K562 (cell line): ENCODE measurements around the gene BOLA1. TPM values are rescaled to one million over a fixed set of nuclear protein-coding genes. Genes with fewer than 3 reads are reported as not detected.

Experiments
- ATAC-seq: fragments of 200-7000 bp; cut with Tn5 transposase; 3 replicates; pipeline ENCODE4 v1.9.1; 2020; ENCODE audit warnings: moderate library complexity
- BruUV-seq: library from RNA; stranded (reverse); fragments of 400-500 nt; replicated peaks from 2 replicates; lab custom pipeline; 2021; lab: Mats Ljungman, UMichigan
- CTCF ChIA-PET: fragments of 300-600 bp; formaldehyde crosslinking; extraction: SDS; loops from one replicate; lab custom pipeline; 2021; ENCODE audit warnings: low intra/inter-chr PET ratio; lab: Yijun Ruan, JAX
- POLR2A ChIA-PET: fragments of 300-600, 350-650 bp; sonication (Branson Sonifier 250); formaldehyde crosslinking; extraction: SDS; loops from one replicate; lab custom pipeline; 2021; ENCODE audit warnings: antibody characterized with exemption, inconsistent platforms; lab: Yijun Ruan, JAX
- DNase-seq, 4 experiments: peaks; one replicate each; pipeline versions ENCODE4 v3.0.0 to v3.0.0-alpha.2; 2011 to 2018; ENCODE audit warnings: low spot score in 3 of 4, mixed read lengths in 3 of 4; ENCODE audit errors: extremely low read depth in 1 of 4
- FAIRE-seq: peaks from 2 replicates; lab custom pipeline; 2011; peaks lifted over from hg19 to GRCh38; lab: Jason Lieb, UNC
- H2AFZ ChIP-seq: 2 replicates; pipeline ENCODE4 v1.6.0; 2011; ENCODE audit warnings: low read depth, low read length, control low read depth, inconsistent platforms
- H3K27ac ChIP-seq: fragments of 200-600 bp; 3 replicates; pipeline ENCODE4 v1.8.0; 2011; ENCODE audit warnings: low read depth, mild to moderate bottlenecking, control low read depth, inconsistent platforms, low read length, moderate library complexity, mixed read lengths; ENCODE audit errors: extremely low read depth
- H3K27me3 ChIP-seq, 2 experiments: fragments of 300-600 bp in 1 of 2; 2 replicates in 1 of 2; 3 replicates in 1 of 2; pipeline versions ENCODE4 v1.6.0 to v1.8.0; 2011; ENCODE audit warnings: inconsistent platforms in 2 of 2, low read length in 2 of 2, mild to moderate bottlenecking in 1 of 2, mixed read lengths in 1 of 2, moderate library complexity in 1 of 2; ENCODE audit not compliant: control insufficient read depth in 2 of 2, insufficient read depth in 2 of 2
- H3K36me3 ChIP-seq: fragments of 300-600 bp; 3 replicates; pipeline ENCODE4 v1.8.0; 2011; ENCODE audit warnings: mild to moderate bottlenecking, low read length, inconsistent platforms; ENCODE audit not compliant: control insufficient read depth, insufficient read depth
- H3K4me1 ChIP-seq, 2 experiments: fragments of 200-600 bp in 1 of 2; replicated peaks in 1 of 2; 2 replicates in 1 of 2; 3 replicates in 1 of 2; pipeline versions ENCODE4 v1.5.1 to v1.8.0; 2011; ENCODE audit warnings: inconsistent platforms in 2 of 2, low read length in 2 of 2, mild to moderate bottlenecking in 1 of 2, mixed read lengths in 1 of 2, moderate library complexity in 1 of 2; ENCODE audit not compliant: control insufficient read depth in 2 of 2, insufficient read depth in 2 of 2
- H3K4me2 ChIP-seq: 2 replicates; pipeline ENCODE4 v1.6.1; 2011; ENCODE audit warnings: low read length, control low read depth, inconsistent platforms, mixed read lengths; ENCODE audit not compliant: insufficient read depth
- H3K4me3 ChIP-seq: fragments of 200-600 bp; sonication (generic), shearing (Covaris generic); 2 replicates; pipeline ENCODE4 v1.5.1; 2016; ENCODE audit warnings: control low read depth, inconsistent platforms
- H3K79me2 ChIP-seq: fragments of 200-600 bp; 3 replicates; pipeline ENCODE4 v1.8.0; 2011; ENCODE audit warnings: low read length, inconsistent platforms; ENCODE audit not compliant: control insufficient read depth, insufficient read depth
- H3K9ac ChIP-seq, 2 experiments: 2 replicates each; pipeline versions ENCODE4 v1.6.0 to v1.6.1; 2011; ENCODE audit warnings: low read depth in 2 of 2, low read length in 2 of 2, control low read depth in 1 of 2, inconsistent platforms in 1 of 2, mild to moderate bottlenecking in 1 of 2, mixed read lengths in 1 of 2; ENCODE audit not compliant: insufficient read depth in 1 of 2
- H3K9me1 ChIP-seq: one replicate; pipeline ENCODE4 v1.6.0; 2011; ENCODE audit warnings: inconsistent platforms, mild to moderate bottlenecking, low read length, moderate library complexity; ENCODE audit not compliant: control insufficient read depth, insufficient read depth
- H3K9me3 ChIP-seq: replicated peaks from 2 replicates; pipeline ENCODE4 v1.5.1; 2011; ENCODE audit warnings: low read depth, low read length, inconsistent platforms; ENCODE audit not compliant: control insufficient read depth, insufficient read depth
- H4K20me1 ChIP-seq: replicated peaks from 2 replicates; pipeline ENCODE4 v1.6.1; 2011; ENCODE audit warnings: low read length, inconsistent platforms, mixed read lengths; ENCODE audit not compliant: control insufficient read depth, insufficient read depth
- FUS ChIP-seq: fragments of 200-400 bp; formaldehyde crosslinking; optimal IDR thresholded peaks from 2 replicates; pipeline ENCODE3; 2017; ENCODE audit warnings: low read depth, low read length
- SIN3A ChIP-seq, 2 experiments: fragments of 150-350 bp in 1 of 2; IDR thresholded peaks; 2 replicates each; pipeline ENCODE4 v1.6.1; 2011 to 2016; ENCODE audit warnings: borderline replicate concordance in 2 of 2, low read depth in 2 of 2, low read length in 2 of 2, mild to moderate bottlenecking in 2 of 2, moderate library complexity in 2 of 2; ENCODE audit not compliant: control insufficient read depth in 1 of 2
- ZNF407 ChIP-seq: fragments of 450-650 bp; IDR thresholded peaks from 2 replicates; pipeline ENCODE4 v1.6.1; 2016; ENCODE audit warnings: low read depth
- WGBS: fragments of 100-300 bp; shearing (Covaris generic); methylation state at CpG from one replicate; pipeline ENCODE4 v1.1.6; 2016; ENCODE audit warnings: low coverage, mixed read lengths; ENCODE audit not compliant: insufficient coverage; ENCODE audit errors: missing lambda C conversion rate; 5-methylcytosine and 5-hydroxymethylcytosine counted together
- in situ Hi-C: fragments of 300-500 bp; cut with MboI; formaldehyde crosslinking; loops from 4 replicates; pipeline ENCODE4 v1.15.0; 2018; ENCODE audit warnings: inconsistent platforms, mixed read lengths
- intact Hi-C: fragments of 100-400 bp; cut with micrococcal nuclease; formaldehyde crosslinking; loops from 2 replicates; pipeline ENCODE4 v1.14.2; 2022
- polyA plus RNA-seq, 8 experiments: library from polyadenylated mRNA; depleted of rRNA in 4 of 8; stranded (reverse) in 5 of 8; unstranded in 3 of 8; fragments of >200 nt; fragmentation: Nextera tagmentation in 2 of 8; fragmentation: Illumina TruSeq in 1 of 8; extraction: Ambion mirVana in 2 of 8; extraction: Trizol in 1 of 8; gene quantifications; 2 replicates each; pipeline versions ENCODE4 v1.2.1 to v1.2.3, GENCODE V29; 2011 to 2014; ENCODE audit warnings: inconsistent platforms in 1 of 8, missing spikeins in 1 of 8
- total RNA-seq, 7 experiments: library from RNA; depleted of rRNA in 6 of 7; stranded (reverse); fragments of >200 nt in 6 of 7; fragmentation: Illumina TruSeq in 2 of 7; extraction: Trizol in 2 of 7; gene quantifications; 2 replicates each; pipeline versions ENCODE4 v1.2.1 to v1.2.3, GENCODE V29; 2011 to 2021; ENCODE audit warnings: low replicate concordance in 1 of 7
- TF ChIP-seq, protein P1 (sequence below), 3 experiments: fragments of 200-800 bp in 1 of 3; sonication (Bioruptor generic) in 1 of 3; sonication (generic) in 1 of 3; formaldehyde crosslinking in 1 of 3; IDR thresholded peaks; 2 replicates each; pipeline versions ENCODE4 v1.6.1 to v1.8.0; 2016 to 2022; ENCODE audit warnings: mild to moderate bottlenecking in 2 of 3, missing compliant biosample characterization in 2 of 3, missing genetic modification characterization in 2 of 3, missing genetic modification reagents in 1 of 3
- TF ChIP-seq, protein P2 (sequence below), 2 experiments: fragments of 450-650 bp; IDR thresholded peaks; 2 replicates each; pipeline ENCODE4 v1.6.1; 2016

The BOLA1 gene
- total and polyA plus RNA-seq, 9 of the 15 experiments (the other 6 are each of a cell fraction or from before 2014, with no cell fraction given): 0.18 to 1.2 (median 0.40) TPM; not detected in 2

- peak overlapping the region; percentile 41 to 50; a peak in 3 of 4 replicates for H3K9ac ChIP-seq
- 37% methylated on average over 11 of the region's 11 CpGs for WGBS
- BruUV-seq: no TSS peak
- CTCF ChIA-PET: no interaction called here
- H3K9me3 ChIP-seq: no peaks in the 10 kb centered on the region
- no peaks in the 10 kb centered on the region for H3K9me1 ChIP-seq
- intact Hi-C loops: no loop called here
- no peaks in the 10 kb centered on the region for H3K79me2 ChIP-seq
- H3K4me2 ChIP-seq: peak overlapping the region; percentile 50
- H3K36me3 ChIP-seq: no peaks in the 10 kb centered on the region
- POLR2A ChIA-PET: interaction anchor here (0.8 to 3.3 kb wide), 5 partner anchors 9 to 28 kb away, joined by 3 to 31 read pairs (median 5); a partner anchor contains a TSS
- ATAC-seq (peak; percentile 71), DNase-seq (peak; percentile 39 to 81 (median 52)), FAIRE-seq (peak; percentile 86)
- in situ Hi-C loops: no loop called here
- H3K4me3 ChIP-seq: no peak overlapping the region
- H4K20me1 ChIP-seq: no peaks in the 10 kb centered on the region
- peak overlapping the region; percentile 73 for H3K27ac ChIP-seq
- H2AFZ ChIP-seq: peak overlapping the region; percentile 94
- H3K27me3 ChIP-seq: no peaks in the 10 kb centered on the region
- peaks cover 15 to 26% of the 10 kb centered on the region in 2 experiments for H3K4me1 ChIP-seq
- TF ChIP-seq SIN3A (IDR thresholded peaks at IDR 0.05; ENCODE audit: borderline replicate concordance in 2 of 2, control insufficient read depth in 1 of 2, low read depth in 2 of 2, low read length in 2 of 2) (no peak), FUS (no peak), ZNF407 (no peak)
- TF ChIP-seq, protein P1, sequence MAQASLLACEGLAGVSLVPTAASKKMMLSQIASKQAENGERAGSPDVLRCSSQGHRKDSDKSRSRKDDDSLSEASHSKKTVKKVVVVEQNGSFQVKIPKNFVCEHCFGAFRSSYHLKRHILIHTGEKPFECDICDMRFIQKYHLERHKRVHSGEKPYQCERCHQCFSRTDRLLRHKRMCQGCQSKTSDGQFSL (CRISPR knock-in tag; IDR thresholded peaks at IDR 0.05): 0 out of 2 replicates have a peak, but pooled peaks have one; percentile 28
- TF ChIP-seq, protein P1 (tag; IDR thresholded peaks at IDR 0.05): no peak
- TF ChIP-seq, protein P2, sequence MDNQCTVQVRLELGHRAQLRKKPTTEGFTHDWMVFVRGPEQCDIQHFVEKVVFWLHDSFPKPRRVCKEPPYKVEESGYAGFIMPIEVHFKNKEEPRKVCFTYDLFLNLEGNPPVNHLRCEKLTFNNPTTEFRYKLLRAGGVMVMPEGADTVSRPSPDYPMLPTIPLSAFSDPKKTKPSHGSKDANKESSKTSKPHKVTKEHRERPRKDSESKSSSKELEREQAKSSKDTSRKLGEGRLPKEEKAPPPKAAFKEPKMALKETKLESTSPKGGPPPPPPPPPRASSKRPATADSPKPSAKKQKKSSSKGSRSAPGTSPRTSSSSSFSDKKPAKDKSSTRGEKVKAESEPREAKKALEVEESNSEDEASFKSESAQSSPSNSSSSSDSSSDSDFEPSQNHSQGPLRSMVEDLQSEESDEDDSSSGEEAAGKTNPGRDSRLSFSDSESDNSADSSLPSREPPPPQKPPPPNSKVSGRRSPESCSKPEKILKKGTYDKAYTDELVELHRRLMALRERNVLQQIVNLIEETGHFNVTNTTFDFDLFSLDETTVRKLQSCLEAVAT (IDR thresholded peaks at IDR 0.05): 0 out of 4 replicates have a peak, but pooled peaks of 1 of the 2 experiments have one; percentile 43
Measured at GRCh38 chr1:149915429-149916192, 16.2 kb downstream of the BOLA1 start.
